GM18505 (cell line): Measurements from ENCODE around the gene ISOC1.

Experiments used
- ATAC-seq: cut with Tn5 transposase; IDR thresholded peaks from one replicate; pipeline ENCODE4 v1.9.1; 2021; ENCODE audit not compliant: unreplicated experiment
- POLR2A ChIP-seq: IDR thresholded peaks from 4 replicates; pipeline ENCODE4 v1.6.1; 2011; ENCODE audit warnings: borderline replicate concordance; ENCODE audit not compliant: insufficient read depth, insufficient read length; ENCODE audit errors: extremely low read depth

Gene ISOC1

DNA sequence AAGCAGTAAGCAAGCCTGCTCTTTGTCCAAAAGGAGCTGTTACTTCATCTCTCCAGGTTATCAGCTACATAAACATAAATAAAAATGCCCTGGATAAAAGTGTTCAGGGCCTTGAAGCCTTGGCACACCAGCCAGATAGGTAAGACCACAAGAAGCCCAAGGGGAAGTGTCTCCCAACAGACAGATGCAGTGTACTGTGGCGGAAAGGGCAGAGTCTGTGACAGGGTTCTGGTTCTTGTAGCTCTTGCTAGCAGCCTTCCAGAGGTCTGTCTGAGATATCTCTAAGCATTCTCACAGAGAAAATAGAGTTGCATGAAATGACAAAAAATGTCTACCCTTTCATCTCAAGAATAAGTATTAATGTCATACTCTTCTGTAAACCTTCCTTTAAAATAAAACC is 30.1 kb downstream of the ISOC1 start:
- TF ChIP-seq POLR2A, result no peak
- no peak for ATAC-seq

DNA sequence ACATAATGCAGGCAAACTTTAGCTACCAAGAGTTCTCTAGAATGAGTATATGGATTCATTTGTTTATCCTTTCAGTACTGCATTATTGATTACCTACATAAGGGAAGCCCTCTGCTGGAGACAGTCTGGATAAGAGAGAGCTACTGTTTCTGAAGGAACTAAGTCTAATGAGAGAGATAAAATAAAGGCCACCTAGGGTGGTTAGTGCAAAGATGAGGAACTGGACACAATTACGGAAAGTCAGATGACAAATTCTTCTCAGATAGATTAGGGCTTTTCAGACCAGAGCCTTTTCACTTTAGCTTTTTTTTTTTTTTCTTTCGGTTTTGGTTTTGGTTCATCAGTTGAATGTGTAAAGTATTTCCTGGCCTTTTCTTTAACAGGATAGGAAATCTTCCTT is 31.3 kb downstream of the ISOC1 start:
- peak; percentile 60 for ATAC-seq
- TF ChIP-seq POLR2A, result no peak

DNA sequence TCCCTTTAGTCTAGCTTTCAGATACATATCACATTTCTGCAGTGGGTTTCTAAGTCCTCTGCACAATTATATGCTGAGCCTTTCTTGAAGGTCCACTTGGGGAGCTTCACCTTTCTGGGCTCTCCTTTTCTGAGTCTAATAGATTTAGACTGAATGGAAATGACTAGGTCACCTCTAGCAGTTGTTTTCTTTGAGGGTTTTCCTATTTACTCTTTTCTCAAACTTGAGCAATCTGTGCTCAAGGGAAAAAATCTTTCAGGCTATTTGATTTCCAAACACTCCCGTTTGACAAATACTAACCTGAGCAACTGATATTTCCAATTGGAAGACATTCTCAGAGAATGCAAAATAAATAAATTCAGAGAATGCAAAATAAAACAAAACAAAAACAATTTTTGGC is 39.0 kb downstream of the ISOC1 start:
- TF ChIP-seq POLR2A, result no peak

DNA sequence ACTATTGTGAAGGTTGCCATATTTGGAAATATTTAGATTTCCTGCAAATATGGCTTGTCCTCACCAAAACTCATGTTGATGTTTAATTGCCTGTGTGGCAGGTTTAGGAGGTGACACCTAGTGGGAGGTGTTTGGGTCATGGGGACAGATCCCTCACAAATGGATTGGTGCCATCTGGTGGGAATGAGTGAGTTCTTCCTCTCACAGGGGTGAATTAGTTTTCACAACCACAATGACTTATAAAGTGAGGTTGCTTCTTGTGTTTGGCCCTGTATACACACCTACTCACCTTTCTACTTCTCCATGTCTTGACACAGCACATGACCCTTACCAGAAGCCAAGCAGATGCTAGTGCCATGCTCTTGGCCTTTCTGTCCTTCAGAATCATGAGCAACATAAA is 41.1 kb downstream of the ISOC1 start:
- peak; percentile 83 for ATAC-seq
- no peak for TF ChIP-seq POLR2A

More for the DNA sequence above, 39.0 kb downstream of the ISOC1 start:
- ATAC-seq, result no peak

DNA sequence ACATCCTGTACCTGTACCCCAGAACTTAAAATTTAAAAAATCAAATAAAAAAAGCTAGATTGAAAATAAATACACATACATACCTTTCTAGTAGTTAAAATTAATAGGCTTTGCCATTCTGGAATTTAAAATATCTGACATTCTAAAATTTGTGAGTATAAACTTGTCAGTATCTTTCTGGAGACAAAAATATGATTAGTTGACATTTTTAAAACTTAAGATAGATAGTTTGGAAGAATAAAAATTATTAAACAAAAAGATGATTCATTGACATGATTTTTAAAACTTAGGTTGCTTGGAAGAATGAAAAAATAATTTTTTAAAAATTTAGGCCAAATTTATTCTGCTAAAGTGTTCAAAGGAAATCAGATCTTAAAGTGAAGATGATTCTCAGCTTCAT is 43.1 kb downstream of the ISOC1 start:
- no peak for ATAC-seq
- no peak for TF ChIP-seq POLR2A

DNA sequence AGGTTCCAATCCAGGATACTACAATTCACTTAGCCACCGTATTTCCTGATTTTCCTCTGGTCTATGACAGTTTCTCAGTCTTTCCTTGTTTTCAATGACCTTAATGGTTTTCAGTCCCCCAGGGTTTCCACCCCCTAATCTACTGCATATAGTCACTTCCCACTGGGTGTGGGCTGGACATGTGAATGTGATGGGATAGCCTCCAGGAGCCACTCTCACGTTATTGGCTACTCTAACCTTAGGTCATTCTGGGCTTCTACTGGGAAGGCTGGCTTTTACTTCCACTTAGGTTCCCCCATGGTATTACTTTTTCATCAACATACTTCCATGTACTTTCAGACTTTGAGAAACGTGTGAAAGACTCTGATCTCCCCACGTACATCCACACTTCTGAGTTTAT is 46.5 kb downstream of the ISOC1 start:
- no peak for TF ChIP-seq POLR2A
- no peak for ATAC-seq

DNA sequence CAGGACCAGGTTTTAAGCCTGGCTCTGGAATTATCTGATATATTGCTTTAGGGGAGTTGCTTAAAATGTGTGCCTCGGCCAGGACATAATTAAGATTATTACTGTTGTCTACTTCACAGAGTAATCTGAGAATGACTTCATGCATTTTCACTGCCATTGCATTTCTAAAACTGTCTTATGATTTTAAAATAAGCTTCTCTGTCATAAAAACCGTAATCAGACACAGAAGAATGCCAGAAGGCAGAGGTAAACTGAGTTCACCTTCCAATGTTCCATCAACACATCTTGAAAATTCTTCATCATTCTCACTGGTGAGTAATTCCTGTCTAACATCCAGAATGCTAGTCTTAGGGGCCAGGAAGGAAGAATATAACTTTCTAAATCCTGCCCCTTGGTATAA is 47.1 kb downstream of the ISOC1 start:
- ATAC-seq, result no peak
- TF ChIP-seq POLR2A, result no peak

DNA sequence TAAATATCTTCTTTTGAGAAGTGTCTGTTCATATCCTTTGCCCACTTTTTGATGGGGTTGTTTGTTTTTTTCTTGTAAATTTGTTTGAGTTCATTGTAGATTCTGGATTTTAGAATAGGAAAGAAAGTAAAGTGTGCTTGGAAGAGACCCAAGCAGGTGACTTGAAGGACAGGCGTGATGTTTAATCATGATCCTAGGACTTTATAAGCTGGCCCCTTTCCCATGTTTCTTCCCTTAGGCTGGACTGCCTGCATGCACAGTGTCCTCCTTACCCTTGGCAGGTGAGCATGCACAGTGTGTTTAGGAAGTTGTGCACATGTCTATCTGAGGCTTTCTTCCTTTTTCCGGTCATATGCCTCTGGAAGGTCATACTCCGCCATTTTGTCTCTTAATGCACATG is 61.3 kb downstream of the ISOC1 start:
- no peak for ATAC-seq
- no peak for TF ChIP-seq POLR2A

DNA sequence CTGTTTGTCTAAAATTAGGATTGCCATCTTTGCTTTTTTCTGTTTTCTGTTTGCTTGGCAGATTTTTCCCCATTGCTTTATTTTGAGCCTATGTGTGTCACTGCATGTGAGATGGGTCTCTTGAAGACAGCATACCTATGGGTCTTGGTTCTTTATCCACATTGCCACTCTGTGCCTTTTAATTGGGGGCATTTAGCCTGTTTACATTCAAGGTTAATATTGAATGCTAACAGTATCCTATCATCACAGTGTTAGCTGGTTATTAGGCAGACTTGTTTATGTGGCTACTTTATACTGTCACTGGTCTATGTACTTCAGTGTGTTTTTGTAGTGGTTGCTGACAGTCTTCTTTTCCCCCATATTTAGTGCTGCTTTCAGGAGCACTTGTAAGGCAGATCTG is 67.3 kb downstream of the ISOC1 start:
- no peak for TF ChIP-seq POLR2A
- no peak for ATAC-seq
